ENCODE measurements around the gene CNTNAP4.

DNA sequence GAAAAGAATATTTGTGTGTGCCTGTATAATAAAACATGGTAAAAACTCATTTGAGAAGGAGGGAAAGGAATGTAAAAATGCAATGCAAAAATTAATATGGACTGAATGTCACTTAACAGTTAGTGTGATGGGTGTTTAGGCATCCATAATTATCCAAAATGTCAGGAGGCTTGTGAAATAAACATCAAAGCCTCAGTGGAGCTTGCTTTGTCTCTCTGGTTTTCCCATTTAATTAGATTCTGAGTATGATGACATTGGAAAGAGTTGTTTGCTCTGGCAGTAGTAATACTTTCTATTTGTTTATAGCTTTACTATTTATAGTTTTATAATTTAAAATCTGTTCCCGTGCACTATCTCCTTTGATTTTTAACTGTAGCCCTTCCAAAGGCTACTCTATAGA, 51.9 kb downstream of the CNTNAP4 start:
- no peak for TF ChIP-seq POLR2A (IDR thresholded peaks at IDR 0.05)
- TF ChIP-seq, protein P1, sequence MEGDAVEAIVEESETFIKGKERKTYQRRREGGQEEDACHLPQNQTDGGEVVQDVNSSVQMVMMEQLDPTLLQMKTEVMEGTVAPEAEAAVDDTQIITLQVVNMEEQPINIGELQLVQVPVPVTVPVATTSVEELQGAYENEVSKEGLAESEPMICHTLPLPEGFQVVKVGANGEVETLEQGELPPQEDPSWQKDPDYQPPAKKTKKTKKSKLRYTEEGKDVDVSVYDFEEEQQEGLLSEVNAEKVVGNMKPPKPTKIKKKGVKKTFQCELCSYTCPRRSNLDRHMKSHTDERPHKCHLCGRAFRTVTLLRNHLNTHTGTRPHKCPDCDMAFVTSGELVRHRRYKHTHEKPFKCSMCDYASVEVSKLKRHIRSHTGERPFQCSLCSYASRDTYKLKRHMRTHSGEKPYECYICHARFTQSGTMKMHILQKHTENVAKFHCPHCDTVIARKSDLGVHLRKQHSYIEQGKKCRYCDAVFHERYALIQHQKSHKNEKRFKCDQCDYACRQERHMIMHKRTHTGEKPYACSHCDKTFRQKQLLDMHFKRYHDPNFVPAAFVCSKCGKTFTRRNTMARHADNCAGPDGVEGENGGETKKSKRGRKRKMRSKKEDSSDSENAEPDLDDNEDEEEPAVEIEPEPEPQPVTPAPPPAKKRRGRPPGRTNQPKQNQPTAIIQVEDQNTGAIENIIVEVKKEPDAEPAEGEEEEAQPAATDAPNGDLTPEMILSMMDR (IDR thresholded peaks at IDR 0.05), result no peak
